Activated CD8-positive, alpha-beta memory T cell treated with anti-CD3 and anti-CD28 coated beads for 48 hours (primary cell): ENCODE results near the gene MAP4.
"Not testable (repeated sequence)": the region's sequence is repeated elsewhere in the genome, so short reads cannot be mapped to it uniquely, and the experiment has no call there.

Source experiments
- DNase-seq, 3 experiments: peaks; one replicate each; pipeline ENCODE4 v3.0.0-alpha.2; 2020; ENCODE audit warnings: low read depth in 2 of 3, low spot score in 2 of 3

The MAP4 gene

DNA sequence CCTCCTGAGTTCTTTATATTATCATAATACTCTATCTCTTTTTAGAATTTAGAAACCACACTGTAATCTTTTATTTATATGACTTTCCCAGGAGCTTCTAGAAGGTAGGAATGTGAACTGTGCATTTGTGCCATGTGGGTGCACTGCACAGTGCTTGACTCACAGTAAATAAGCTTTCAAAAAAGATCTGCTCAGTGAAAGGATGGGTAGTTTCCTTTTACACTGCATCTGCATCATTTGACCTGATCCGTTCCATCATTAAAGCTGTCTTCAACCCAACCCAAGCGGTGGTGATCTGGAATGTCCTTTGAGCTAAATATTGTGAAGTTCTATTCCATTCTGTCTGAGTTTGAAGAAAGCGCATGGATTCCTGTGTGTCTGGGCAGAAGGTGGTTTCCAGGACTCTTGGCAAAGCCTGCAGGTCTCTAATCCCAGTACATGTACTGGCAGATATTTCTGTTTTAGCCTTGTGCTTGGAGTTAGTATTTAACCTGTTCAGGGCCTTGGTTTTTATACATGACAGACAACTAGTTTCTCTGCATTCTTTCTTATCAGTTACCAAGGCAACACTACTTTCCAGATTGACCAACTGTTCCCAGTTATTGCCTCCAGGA lies 116.6 kb downstream of the MAP4 start:
- DNase-seq, result no peak

DNA sequence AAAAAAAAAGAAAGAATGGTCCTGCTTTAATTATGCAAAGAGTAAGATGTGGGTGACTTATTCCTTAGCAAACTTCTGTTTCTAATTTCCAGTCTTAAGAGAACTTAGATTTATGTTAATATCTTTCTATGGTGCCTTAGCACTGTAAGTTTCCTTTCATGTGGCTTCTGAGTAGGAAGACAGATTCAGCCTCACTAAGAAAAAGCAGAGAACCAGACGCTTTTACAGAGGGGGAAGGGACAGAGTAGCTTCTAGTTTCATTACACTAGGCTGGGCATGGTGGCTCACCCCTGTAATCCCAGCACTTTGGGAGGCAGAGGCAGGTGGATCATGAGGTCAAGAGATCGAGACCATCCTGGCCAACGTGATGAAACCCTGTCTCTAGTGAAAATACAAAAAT lies 118.3 kb downstream of the MAP4 start:
- DNase-seq, result no peak

DNA sequence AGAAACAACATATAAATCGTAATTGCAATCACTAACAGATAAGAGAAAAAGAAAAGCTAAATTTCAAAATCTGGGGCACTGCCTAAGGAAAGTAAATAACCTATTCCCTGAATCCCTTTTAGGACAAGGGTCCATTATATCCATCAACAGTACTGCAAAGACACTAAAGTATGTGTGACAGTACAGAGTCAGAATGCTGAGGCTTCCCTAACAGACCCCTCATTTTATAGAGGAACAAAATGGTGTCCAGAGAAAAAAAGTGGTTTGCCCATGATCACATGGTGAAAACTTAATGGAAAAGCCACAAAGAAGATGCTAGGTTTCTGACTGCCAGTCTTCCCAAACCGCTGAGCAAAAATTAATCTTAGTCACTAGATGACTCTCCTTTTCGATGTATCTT lies 119.5 kb downstream of the MAP4 start:
- no peak for DNase-seq

DNA sequence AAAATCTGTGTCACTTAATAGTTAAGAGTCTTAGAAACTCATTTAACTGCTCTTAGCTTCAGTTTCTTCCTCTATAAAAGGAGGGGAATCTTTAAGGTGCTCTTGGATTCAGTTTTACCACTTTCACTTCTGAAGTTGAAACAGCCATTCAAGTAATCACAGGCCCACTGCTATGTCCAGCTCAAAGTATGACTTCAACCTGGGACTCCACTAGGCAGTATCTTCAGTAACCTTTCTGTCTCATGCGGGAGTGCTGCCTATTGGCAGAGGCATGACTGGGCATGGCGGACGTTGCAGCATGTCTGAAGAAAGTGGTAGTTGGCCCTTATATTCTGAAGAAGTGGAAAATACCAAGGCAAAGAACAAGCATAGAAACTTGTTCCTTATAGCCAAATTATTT lies 121.0 kb downstream of the MAP4 start:
- DNase-seq, result no peak

DNA sequence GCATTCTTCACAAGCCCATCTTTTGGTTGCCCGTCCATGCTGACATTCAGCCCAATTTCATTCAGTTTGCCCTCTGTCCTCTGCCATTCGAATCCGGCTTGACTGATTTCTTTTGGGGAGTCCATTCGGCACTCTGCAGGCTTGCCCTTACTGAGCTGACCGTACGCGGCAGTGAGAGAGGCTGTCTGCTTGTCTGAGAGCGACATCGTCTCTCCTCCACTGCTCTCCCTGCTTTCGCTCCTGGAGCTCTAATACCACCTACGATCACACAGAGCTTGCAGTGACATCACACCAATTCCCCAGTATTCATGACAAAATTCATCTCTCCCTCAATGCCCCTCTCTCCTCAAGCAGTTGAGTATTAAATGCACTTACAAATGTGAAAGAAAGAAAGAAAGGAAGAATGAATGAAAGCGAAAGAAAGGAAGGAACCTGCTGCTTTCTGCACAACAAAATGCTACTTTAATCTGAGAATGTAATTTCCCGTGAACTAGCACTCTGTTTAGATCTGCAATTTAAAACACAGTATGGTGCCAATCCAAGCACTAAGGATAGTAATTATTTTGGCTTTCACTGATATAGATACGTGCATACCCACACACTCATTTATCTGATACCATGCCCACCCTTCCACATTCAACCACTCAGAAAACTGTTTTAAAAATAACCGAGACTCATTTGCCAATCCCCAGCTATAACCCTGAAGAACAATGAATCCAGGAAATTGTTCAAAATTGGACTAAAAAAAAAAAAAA lies 123.8 kb downstream of the MAP4 start:
- DNase-seq, result no peak

DNA sequence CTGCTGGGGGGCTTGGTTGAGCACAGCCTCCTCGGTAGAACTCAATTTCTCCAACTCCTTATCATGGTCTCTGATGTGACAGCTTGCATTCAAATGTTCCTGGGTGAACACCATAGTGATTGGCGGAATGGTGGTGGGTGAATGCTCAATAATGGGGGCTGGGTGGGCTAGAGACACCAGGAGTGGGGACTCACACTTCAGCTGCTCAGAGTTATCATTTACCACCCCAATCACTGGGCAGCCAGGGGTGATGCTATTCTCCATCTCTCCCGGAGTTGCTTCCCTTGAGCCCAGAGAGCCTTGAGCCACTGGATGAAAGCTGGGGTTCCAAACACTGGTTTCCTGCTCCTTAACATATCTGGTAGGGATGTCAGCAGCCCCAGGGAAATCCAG lies 124.6 kb downstream of the MAP4 start:
- no peak for DNase-seq

DNA sequence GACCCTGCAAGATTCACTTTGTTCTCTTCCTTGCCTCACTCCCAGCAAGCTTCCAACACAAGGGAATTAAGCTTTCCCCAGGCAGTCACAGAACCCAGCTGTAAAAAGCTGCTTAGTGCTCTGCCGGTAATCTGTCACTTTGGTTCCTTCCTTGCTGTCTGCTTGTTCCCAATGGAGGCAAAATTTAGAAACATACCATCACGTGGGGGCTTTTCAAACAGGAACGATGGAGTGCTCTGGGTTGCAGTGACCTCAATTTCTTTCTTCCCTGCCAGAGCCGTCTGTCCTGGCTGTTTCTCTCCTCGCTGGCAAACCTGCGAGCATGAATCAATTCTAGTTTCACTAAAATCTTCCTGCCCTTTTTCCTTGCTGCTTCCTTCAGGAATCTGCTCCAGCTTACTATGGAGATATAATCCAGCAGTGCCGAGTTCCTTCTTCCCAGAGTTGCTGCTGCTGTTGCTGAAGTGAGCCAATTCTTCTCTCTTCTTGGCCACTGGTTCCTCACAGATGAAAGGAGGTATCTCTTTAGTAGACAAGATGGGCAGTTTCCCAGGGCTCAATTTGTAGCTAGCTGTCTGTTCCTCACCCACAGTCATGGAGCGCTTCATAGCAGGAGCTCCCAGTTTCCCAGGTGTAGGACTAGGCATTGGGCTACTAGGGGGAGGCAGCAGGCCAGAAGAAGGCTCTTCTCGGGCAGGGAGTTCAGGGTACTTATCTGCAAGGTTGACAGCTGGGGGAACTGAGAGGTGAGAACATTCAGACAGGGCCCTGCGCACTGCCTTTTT lies 125.2 kb downstream of the MAP4 start:
- no peak for DNase-seq

DNA sequence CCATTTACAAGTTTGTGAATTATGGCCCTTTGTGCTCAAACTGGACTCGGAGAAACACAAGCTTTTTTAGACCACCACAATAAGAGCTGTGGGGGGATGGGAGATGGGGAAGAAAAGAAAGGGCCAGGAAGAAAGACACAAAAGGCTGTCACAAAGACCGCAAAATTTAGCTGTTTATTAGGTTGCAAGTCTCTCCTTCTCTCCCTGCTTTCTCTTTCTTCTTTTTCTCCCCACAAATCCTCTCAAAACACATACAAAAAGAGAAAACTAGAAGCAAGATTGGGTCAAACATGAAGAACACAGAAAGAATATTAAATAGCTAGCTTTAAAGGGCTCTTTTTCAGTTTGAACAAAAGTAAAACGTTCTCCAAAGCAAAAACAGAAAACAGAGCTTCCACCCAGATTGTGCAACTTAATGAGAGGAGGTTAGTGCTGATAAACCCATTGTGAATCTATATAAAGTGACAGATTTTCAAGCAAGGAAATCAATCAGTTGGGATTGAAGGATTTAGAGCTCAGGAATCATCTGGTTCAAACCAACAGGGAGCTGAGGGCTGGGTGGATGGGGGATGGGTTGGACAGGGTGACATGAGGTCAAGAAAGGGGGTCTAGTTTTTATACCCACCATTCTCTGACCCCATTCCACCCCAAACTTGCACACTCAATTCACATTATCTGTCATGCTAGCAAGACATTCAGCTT lies 125.9 kb downstream of the MAP4 start:
- DNase-seq, result no peak

DNA sequence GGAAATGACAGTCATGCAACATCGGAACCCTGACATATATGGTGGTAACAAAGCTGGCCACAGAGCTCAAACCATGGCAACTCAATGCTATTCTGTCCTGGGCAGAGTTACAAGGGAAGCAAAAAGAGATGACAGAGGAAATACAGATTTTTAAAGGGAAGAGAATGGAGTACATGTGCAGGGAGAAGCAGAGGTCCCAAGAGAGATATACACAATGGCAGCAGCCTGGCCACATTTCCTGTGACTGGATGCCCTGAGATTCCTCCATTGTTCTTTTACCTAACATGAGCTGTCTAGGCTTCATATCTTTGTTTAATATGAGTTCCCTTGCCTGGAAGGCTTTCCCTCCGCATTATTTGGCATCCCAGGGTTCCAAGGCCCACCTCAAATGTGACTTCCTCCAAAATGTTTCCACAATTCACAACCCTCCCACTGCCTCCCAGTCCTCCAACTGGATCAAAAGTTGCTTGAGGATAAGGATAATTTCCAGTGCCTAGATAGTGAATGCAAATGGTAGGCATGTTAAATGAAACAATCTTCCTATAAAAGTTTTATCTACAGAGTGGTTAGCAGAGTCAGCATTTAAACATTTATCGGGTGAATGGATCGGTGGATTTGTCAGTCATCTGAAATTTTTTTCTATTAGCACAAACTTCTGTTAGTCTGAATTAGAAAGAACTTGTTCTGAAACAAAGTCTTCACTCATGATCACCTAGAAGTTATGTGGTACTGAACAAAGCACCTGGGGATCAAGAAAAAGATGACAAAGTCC lies 127.0 kb downstream of the MAP4 start:
- no peak for DNase-seq

DNA sequence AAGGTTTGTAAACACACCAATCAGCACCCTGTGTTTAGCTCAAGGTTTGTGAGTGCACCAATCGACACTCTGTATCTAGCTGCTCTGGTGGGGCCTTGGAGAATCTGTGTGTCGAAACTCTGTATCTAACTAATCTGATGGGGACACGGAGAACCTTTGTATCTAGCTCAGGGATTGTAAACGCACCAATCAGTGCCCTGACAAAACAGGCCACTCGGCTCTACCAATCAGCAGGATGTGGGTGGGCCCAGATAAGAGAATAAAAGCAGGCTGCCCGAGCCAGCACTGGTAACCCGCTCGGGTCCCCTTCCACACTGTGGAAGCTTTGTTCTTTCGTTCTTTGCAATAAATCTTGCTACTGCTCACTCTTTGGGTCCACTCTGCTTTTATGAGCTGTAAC lies 128.2 kb downstream of the MAP4 start:
- DNase-seq, result not testable (repeated sequence)

DNA sequence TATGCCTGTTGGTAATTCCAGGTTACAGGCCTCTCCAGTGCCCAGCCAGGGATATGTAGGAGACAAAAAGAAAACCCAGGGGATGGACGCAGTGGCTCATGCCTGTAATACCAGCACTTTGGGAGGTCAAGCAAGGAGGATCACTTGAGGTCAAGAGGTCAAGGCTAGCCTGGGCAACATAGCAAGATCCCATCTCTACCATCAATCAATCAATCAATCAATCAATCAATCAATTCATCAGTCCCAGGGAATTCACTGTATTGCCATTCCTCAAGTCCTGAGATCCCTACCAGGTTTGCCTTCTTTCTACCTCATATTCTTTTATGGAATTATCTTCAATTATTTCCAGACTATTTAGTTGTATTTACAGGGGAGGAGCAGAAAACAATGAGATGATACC lies 131.0 kb downstream of the MAP4 start:
- DNase-seq, result no peak

DNA sequence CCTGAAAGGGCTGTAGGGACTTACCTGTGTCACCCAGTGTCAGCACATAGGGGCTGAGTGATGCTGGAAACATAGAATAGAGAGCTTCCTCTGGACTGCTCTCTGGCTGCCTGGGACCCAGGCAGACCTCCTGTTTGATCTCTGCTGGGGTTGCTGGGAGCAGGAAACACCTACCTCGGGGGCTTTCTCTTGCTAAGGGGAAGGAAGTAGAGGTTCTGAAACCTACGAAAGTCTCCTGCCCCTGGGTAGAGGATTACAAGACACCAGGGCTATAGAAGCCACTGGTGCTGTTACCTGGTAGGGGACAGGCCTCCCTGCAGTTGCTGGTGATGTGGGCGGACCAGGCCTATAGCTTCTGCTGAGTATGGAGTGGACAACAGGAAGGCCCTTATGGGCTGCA lies 131.6 kb downstream of the MAP4 start:
- DNase-seq, result no peak

DNA sequence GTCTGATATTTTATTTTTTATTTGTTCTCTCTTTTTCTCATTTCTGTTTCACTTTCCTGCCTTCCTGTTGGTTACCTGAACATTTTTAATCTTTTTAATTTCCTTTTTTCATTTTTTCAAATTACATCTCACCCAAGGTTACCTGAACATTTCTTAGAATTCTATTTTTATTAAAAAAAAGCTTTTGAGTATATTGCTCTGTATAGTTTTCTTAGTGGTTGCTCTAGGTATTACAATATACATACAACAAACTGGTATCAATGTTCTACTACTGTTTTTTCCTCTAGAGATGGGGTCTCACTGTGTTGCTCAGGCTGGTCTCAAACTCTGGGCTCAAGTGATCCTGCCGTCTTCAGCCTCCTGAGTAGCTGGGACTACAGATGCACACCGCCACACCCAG lies 133.9 kb downstream of the MAP4 start:
- no peak for DNase-seq

DNA sequence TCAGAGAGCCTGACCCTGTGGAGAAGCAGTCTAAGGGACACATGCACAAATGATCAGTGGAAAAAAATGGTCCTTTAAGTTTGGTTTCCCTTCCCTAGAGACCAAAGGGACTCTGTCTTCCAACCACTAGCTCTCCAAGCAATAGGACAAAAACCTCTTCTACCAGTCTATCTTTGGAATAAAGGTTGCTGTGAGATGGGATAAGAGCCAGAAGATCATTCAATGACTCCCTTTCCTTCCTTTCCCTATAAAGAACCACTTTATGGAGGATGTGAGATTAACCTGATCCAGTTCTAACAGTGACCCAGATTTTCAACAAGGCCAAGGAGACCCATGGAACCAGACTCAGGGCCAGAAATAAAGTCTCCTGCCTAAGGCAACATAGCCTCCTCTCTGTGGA lies 138.5 kb downstream of the MAP4 start:
- DNase-seq, result no peak

DNA sequence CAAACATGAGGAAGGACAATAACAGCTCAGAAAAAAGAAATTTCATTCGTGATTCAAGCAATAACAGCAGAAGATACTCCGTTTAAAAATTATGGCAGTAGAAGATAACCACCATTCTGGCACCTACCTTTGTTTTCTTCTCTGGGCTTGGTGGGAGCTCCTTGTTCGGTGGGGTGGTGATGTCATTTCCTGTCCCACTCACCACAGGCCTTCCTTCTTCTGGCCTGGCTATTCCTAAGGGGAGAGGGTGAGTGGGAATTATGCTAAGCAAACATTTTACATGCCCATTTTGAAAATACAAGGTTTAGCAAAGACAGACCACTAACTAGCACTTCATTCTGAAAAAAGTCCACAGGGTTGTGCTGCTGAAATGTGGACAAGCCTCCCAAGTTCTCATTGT lies 138.9 kb downstream of the MAP4 start:
- DNase-seq, result no peak

DNA sequence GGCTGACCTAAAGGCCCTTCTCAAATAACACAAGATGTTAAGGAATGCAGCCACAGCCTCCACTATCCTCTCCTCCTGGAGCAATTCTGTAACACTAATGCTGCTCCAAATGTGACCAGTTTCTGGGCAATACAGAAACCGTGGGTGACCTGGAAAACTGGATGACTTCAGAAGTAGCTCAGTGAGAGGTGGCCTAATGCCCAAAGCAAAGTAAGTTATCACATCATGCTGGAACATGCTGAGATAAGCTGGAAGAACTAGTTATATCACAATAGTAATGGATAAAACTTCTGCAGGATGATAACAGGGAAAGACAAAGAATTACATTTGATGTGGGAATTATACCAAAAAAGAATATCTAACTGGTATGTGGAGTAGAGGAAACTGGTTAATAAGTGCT lies 141.3 kb downstream of the MAP4 start:
- DNase-seq, result no peak

DNA sequence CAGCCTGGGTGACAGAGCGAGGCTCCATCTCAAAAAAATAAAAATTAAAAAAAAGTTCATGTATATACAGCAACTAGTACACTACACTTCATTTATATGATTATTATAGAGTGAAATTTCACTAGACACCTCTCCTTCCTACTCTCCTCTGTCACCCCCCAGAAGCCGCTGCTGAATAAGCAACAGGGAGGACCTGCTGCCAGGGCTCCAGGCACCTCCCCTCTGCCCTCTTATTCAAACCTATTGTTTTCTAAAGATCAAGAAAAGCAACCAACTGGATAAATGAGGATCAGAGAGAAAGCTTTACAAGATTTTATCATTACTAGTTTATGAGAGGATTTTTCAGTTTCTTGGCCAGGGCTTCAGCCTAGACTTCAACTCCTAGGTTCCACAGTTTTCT lies 141.8 kb downstream of the MAP4 start:
- no peak for DNase-seq

DNA sequence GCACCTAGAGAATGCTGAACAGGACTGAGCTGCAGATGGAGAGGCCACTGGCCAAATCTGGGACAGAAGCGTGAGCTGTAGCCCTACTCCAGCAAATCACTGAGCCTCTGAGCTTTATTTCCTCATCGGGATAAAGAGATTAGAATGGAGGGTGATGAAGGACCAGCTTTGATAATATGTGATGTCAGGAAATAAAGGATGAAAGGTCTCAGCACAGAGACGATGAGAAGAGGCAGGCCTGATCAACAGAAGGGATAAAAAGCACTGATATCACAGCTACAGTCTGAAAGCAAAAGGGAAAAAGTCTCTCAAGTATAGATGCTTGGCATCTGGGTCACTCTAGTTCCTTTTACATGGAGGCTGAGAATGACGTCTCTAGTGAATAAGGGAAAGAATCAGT lies 143.3 kb downstream of the MAP4 start:
- DNase-seq, result no peak

DNA sequence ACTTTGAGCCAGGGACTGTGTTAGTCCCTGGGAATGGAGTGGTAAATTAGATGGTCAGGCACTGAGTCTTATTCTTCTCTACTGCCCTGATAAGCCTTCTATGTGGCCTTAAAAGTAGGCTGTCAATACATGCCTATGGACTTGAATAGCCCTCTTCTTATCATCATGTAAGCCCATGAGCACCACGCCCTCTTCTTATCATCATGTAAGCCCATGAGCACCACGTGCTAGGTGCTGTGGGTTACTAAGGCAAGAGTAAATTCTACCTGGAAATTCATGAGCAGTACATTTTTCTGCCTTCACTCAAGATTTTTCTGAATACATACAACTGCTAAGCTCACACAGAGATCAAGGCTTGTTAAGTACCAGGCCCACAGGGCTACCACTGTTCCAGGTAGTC lies 144.8 kb downstream of the MAP4 start:
- DNase-seq, result no peak

DNA sequence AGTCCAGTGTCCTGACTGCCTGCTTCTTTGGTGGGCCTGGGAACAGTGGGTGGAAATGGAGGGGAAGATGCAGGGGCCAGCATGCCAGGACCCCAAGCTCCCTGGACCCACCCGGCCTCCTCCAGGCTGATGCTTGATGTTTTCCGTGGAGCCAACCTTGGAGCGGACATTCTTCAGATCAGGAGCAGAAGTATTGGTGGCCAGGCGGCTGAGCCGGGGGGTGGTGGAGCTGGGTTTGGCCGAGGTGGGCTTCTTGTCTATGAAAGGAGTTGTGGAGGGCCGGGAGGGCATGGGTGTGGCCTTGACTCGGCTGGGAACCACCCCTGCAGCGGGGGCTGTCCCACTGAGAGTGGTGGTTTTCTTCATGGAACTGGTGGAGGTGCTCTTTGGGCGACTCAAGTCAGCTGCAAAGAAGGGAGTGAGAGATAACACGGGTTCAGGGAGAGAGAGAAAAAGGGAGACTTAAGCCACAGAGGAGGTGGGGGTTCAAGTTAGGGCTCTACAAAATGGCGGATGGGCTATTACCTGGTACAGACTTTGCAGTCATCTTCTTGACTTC lies 145.4 kb downstream of the MAP4 start:
- no peak for DNase-seq

DNA sequence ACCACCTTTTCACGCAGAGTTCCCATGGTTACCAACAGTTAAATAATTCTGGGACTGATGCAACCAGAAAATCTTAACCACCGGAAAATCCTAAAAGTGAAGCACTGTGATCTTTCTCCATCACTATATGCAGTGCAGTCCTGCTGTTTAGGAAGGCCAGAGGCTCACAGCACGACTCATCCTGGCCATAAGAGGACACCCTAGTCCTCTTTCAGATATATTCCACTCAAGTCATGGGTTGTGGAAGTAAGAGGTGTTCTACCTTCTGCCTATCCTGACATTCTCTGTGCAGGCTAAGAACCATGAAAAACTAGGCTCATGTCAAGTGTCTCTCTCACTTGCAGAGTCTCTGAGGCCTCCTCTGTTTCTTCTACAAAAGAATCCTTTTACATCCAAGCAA lies 146.1 kb downstream of the MAP4 start:
- DNase-seq, result no peak
